Right ventricle myocardium superior (tissue), 1 donor: ENCODE data around the gene IGF2. TPM values are rescaled to one million over a fixed set of nuclear protein-coding genes. Genes with fewer than 3 reads are reported as not detected.

Source experiments
- ATAC-seq: fragments of 200-7000 bp; cut with Tn5 transposase; one replicate; pipeline ENCODE4 v1.9.1; 2020; ENCODE audit warnings: mild to moderate bottlenecking; ENCODE audit not compliant: poor library complexity
- DNase-seq: peaks from one replicate; pipeline ENCODE4 v3.0.0-alpha.2; 2020
- intact Hi-C: fragments of 100-400 bp; cut with DNase I; formaldehyde crosslinking; loops from one replicate; pipeline ENCODE4 v1.11.2; 2022
- microRNA-seq: library from miRNA; unstranded; fragments of <30 nt; microRNA quantifications from one replicate; pipeline ENCODE4 v1.2.0, GENCODE V29; 2020
- total RNA-seq: library from RNA; stranded (reverse); fragmentation: NEBNext Ultra II Directional; extraction: Animal tissue kit (Norgen Biotek cat#: 25700); gene quantifications from one replicate; pipeline ENCODE4 v1.2.1, GENCODE V29; 2021
- donor health status: DM: no; HTN: yes; CAD: no; lungs with severe emphysema.

Gene IGF2
- total RNA-seq, 1 donor from 2014 or later = 79.9 TPM

GRCh38 chr11:2091112-2091746, 48.0 kb downstream of the IGF2 start:
- DNase-seq = no peak
- ATAC-seq = no peak
- intact Hi-C loops = no loop called here

- DNase-seq = no peak
- ATAC-seq = no peak
- intact Hi-C loops = no loop called here
Observed at GRCh38 chr11:2090172-2091111, 48.7 kb downstream of the IGF2 start.

- intact Hi-C loops = no loop called here
- no peak for DNase-seq
- no peak for ATAC-seq
Observed at GRCh38 chr11:2089536-2090165, 49.5 kb downstream of the IGF2 start.

- intact Hi-C loops = no loop called here
- ATAC-seq (no peak), DNase-seq (no peak)
Observed at GRCh38 chr11:2088746-2089535, 50.2 kb downstream of the IGF2 start.

- no peak for ATAC-seq
- intact Hi-C loops = no loop called here
- no peak for DNase-seq
Observed at GRCh38 chr11:2088284-2088683, 50.9 kb downstream of the IGF2 start.

- DNase-seq (no peak), ATAC-seq (no peak)
- intact Hi-C loops = no loop called here
Observed at GRCh38 chr11:2086239-2087040, 52.7 kb downstream of the IGF2 start.

- intact Hi-C loops = no loop called here
- DNase-seq (no peak), ATAC-seq (no peak)
Observed at GRCh38 chr11:2085251-2086066, 53.7 kb downstream of the IGF2 start.

GRCh38 chr11:2084721-2085120, 54.5 kb downstream of the IGF2 start:
- intact Hi-C loops = no loop called here
- DNase-seq (no peak), ATAC-seq (no peak)

Small RNA genes within 50 kb of the gene (microRNA-seq; reads per million reads assigned to microRNA genes)
- not detected for gene MIR4686
- gene MIR483 = 78.6 reads per million, percentile 50 among the genes with 10 or more reads in this experiment

Other genes starting within 250 kb of the IGF2 start
- 5.8 TPM for gene PRR33, start 247.5 kb downstream of the IGF2 start, total RNA-seq
- gene TNNT3, start 219.7 kb downstream of the IGF2 start, total RNA-seq = 35.7 TPM
- gene MRPL23, start 192.1 kb downstream of the IGF2 start, total RNA-seq = 99.3 TPM
- 420 TPM for gene H19, start 141.5 kb downstream of the IGF2 start, total RNA-seq
- not detected for gene INS, start 21.8 kb upstream of the IGF2 start, total RNA-seq
- gene TH, start 32.4 kb upstream of the IGF2 start, total RNA-seq = not detected
- gene ASCL2, start 131.2 kb upstream of the IGF2 start, total RNA-seq = 0.11 TPM
- 43.6 TPM for gene C11orf21, start 162.5 kb upstream of the IGF2 start, total RNA-seq
- 13.9 TPM for gene TSPAN32, start 162.6 kb upstream of the IGF2 start, total RNA-seq
- 457 TPM for gene CD81, start 237.9 kb upstream of the IGF2 start, total RNA-seq